Measurements from ENCODE around the gene CLASP1.

DNA sequence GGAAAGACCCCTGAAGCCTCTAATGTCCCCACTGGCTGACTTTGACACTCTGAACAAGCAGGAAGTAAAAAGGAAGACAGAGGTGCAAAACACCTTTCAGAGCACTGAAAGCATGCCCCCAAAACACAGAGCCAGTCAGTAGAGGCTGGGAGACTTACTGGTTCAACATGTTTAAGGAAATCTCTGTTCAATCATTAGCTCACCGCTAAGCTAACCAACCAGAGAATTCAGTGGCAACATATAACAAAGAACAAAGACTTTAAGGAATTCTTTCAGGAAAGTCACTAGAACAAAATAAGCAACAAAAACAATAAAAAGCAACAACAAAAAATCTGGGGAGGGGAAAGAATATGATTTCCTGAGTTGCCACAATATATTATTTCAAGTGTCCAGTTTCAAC is 142.6 kb downstream of the CLASP1 start:
- TF ChIP-seq POLR2A (IDR thresholded peaks at IDR 0.05) (no peak), EP300 (IDR thresholded peaks at IDR 0.05; ENCODE audit: low read depth) (no peak)
- TF ChIP-seq, protein P1, sequence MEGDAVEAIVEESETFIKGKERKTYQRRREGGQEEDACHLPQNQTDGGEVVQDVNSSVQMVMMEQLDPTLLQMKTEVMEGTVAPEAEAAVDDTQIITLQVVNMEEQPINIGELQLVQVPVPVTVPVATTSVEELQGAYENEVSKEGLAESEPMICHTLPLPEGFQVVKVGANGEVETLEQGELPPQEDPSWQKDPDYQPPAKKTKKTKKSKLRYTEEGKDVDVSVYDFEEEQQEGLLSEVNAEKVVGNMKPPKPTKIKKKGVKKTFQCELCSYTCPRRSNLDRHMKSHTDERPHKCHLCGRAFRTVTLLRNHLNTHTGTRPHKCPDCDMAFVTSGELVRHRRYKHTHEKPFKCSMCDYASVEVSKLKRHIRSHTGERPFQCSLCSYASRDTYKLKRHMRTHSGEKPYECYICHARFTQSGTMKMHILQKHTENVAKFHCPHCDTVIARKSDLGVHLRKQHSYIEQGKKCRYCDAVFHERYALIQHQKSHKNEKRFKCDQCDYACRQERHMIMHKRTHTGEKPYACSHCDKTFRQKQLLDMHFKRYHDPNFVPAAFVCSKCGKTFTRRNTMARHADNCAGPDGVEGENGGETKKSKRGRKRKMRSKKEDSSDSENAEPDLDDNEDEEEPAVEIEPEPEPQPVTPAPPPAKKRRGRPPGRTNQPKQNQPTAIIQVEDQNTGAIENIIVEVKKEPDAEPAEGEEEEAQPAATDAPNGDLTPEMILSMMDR (IDR thresholded peaks at IDR 0.05), result no peak
